Measurements from ENCODE around the gene PRKCA.

Gene PRKCA

DNA sequence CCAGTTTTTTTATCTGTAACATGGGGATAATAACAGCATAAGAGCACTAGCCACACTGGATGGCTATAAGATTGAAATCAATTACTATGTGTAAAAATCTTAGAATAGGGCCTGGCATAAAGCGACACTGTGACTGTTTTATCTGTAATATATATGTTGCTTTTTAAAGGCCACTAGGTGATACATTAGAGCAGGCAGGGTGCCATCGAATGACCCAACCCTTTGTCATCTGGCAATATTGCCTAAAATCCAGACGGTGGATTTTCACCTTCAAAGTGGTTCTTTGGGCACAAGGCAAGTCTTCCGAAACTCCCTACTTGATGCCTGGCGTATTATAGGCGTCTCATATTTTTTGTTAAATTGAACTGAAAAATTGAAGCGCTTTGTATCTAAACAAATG, 69.1 kb downstream of the PRKCA start:
- Mint-ChIP-seq H3K4me1 (peaks cover 97% of the 10 kb centered on the region), H3K9me3 (no peaks in the 10 kb centered on the region), H3K27me3 (no peaks in the 10 kb centered on the region), H3K4me3 (peak overlapping the region; percentile 44 to 55), H3K27ac (peak overlapping the region; percentile 19 to 79)
- ATAC-seq (no peak), DNase-seq (no peak)

DNA sequence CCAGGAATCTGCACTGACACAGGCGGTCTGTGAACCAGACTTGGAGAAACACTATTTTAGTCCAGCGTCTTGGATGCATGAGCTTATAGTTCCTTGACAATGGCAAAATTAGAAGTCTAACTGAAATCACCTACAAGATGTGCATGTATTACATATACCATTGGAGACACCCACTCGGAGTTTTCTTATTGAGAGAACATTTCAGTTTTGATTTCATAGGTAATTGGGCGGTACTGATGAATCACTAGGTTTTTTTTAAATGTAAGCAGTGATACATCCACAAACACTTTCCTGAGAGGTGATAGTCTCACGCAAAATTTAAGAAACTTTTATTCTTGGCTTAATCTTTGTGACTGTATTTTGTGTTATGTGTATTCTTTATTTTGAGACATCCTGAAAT, 69.8 kb downstream of the PRKCA start:
- no peaks in the 10 kb centered on the region for H3K27me3 Mint-ChIP-seq
- DNase-seq (no peak), ATAC-seq (peak; percentile 34)
- peak overlapping the region; percentile 79 to 87 for H3K27ac Mint-ChIP-seq
- H3K9me3 Mint-ChIP-seq: no peaks in the 10 kb centered on the region
- peak overlapping the region; percentile 44 to 55 for H3K4me3 Mint-ChIP-seq
- H3K4me1 Mint-ChIP-seq: peaks cover 91% of the 10 kb centered on the region

DNA sequence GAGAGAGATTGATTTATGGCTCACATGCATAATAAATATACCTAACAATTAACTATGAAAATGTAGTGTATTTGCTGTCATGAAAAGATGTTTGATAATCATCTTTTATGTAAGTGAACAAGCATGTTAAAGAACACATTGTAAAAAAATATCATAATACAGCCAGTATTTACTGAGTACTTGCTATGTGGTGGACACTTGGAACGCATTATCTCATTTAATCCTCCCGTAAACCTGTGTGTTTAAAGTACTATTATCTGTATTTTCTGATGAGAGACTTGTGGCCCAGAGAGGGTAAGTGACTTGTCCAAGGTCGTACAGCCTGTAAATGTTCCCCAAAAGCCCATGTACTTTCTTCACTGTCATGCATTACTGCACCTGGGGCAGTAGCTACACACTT, 70.7 kb downstream of the PRKCA start:
- Mint-ChIP-seq H3K4me1 (peaks cover 82% of the 10 kb centered on the region), H3K4me3 (no peak overlapping the region), H3K27me3 (no peaks in the 10 kb centered on the region), H3K9me3 (no peaks in the 10 kb centered on the region), H3K27ac (peak overlapping the region; percentile 6 to 87)
- ATAC-seq (no peak), DNase-seq (no peak)

DNA sequence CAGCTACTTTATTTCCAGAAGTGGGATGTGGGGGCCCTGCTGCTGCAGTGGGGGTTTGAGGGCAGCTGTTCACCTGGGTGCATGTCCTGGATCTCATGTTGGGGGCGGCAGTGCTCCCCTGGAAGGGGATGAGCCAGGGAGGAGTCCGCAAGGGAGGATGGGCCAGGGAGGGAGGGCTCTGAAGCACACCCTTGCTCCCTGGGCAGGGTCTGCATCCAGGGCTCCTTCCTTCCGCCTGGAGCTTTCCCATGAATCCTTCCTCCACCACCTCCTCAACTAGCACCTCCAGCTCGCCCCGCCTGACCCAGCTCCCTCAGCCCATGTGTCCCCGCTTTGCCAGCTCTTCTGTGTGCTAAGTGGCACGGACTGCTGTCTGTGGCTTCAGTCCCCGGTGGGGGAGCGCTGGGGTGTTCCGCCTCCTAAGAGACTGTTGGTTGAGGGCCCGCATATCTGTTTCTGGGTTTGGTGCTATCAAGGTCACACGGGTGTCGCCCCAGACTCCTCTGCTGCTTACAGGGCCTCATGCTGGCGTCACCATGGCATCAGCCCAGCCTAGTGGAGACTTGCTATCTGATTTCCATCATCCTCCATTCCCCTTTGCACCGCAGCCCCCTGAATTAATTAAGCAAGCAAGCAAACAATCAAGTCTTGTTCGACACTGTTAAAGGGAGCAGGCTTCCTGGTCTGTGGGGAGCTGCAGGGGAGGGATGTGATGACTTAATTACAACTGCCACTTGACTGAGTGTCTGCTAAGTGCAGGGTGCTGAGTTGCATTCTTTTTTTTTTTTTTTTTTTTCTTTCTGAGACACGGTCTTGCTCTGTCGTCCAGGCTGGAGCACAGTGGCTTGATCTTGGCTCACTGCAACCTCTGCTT, 71.8 kb downstream of the PRKCA start:
- H3K4me1 Mint-ChIP-seq: peaks cover 81% of the 10 kb centered on the region
- peak; percentile 93 for ATAC-seq
- no peaks in the 10 kb centered on the region for H3K9me3 Mint-ChIP-seq
- peak overlapping the region; percentile 57 to 74 for H3K4me3 Mint-ChIP-seq
- no peaks in the 10 kb centered on the region for H3K27me3 Mint-ChIP-seq
- DNase-seq: peak; percentile 44 to 73
- peak overlapping the region; percentile 58 to 76 for H3K27ac Mint-ChIP-seq

DNA sequence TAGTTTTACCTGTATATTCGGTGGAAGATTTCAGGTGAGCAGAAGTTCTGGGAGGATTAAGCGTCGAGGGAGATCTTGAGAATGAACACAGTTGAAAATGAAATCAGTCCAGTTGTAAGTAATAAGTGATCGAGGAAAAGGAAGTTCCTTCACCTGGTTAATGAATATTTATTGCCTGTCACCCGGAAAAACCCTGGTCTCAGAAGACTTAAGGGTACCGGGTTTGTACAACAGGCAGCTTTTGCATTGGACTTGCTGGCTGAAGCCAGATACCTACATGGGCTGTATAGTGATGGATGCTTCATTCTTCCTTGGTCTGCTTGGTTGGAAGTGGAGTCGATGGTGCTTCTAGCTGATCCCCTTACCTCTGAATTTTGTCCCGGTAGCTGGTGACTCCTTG, 72.7 kb downstream of the PRKCA start:
- H3K27ac Mint-ChIP-seq: peak overlapping the region in 1 of 2 donors; percentile 58
- ATAC-seq (no peak), DNase-seq (no peak)

DNA sequence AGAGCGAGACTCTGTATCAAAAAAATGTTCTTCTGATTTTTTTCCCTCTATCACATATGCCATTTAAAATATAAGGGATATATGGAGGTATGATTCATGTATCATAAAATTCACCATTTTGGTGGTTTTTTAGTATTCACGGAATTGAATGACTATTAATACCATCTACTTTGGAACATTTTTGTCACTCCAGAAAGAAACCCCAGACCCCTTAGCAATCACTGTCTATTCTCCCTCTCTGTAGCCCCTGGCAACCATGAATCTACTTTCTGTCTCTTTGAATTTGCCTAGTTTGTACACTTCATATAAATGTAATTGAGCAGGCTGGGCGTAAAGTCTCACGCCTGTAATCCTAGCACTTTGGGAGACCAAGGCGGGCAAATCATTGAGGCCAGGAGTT, 75.9 kb downstream of the PRKCA start:
- DNase-seq: no peak
- no peak overlapping the region for H3K4me3 Mint-ChIP-seq
- H3K27ac Mint-ChIP-seq: no peak overlapping the region
- H3K4me1 Mint-ChIP-seq: peaks cover 70% of the 10 kb centered on the region
- H3K27me3 Mint-ChIP-seq: no peaks in the 10 kb centered on the region
- ATAC-seq: no peak
- H3K9me3 Mint-ChIP-seq: no peaks in the 10 kb centered on the region

More for the DNA sequence above, 72.7 kb downstream of the PRKCA start:
- Mint-ChIP-seq H3K4me3 (peak overlapping the region; percentile 57 to 74), H3K9me3 (no peaks in the 10 kb centered on the region), H3K4me1 (peaks cover 81% of the 10 kb centered on the region), H3K27me3 (no peaks in the 10 kb centered on the region)

DNA sequence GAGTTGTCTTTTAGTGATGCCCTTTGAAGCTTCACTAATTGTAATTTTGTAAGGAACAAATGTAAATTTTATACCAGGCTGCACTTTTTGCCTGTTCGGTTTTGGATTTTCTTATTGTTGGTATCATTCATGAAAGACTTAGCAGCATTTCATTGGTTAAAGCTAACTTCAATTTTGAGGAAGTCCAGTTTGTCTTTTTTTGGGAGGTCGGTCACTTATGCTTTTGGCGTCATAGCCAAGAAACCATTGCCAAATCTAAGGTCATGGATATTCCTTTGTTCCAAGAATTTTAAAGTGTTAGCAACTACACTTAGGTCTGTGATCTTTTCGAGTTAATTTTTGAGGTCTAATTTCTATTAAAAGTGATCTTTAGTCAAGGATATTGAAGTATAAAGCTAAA, 77.1 kb downstream of the PRKCA start:
- no peaks in the 10 kb centered on the region for H3K27me3 Mint-ChIP-seq
- peaks cover 64% of the 10 kb centered on the region for H3K4me1 Mint-ChIP-seq
- no peak overlapping the region for H3K27ac Mint-ChIP-seq
- DNase-seq: no peak
- H3K9me3 Mint-ChIP-seq: no peaks in the 10 kb centered on the region
- no peak for ATAC-seq
- no peak overlapping the region for H3K4me3 Mint-ChIP-seq

DNA sequence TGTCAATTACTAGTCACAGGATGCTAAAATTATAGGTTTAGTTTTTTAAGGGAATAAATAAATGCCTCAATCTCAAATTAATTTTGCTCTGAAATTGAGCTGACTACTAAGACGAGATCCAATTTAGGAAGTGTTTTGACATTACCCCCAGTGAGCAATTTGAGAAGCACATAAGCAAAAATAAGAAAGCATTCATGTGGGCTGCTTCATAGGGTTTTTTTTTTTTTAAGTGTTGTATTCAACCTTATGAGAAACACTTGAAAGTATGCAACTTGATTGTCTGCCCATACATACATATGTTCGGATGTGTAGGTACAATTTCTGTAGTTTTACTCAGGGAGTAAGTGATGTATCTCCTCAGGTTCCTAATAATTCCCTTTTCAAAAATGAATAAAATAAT, 77.6 kb downstream of the PRKCA start:
- no peak for DNase-seq
- H3K27me3 Mint-ChIP-seq: no peaks in the 10 kb centered on the region
- H3K27ac Mint-ChIP-seq: no peak overlapping the region
- H3K4me1 Mint-ChIP-seq: peaks cover 64% of the 10 kb centered on the region
- ATAC-seq: no peak
- H3K4me3 Mint-ChIP-seq: no peak overlapping the region
- no peaks in the 10 kb centered on the region for H3K9me3 Mint-ChIP-seq

DNA sequence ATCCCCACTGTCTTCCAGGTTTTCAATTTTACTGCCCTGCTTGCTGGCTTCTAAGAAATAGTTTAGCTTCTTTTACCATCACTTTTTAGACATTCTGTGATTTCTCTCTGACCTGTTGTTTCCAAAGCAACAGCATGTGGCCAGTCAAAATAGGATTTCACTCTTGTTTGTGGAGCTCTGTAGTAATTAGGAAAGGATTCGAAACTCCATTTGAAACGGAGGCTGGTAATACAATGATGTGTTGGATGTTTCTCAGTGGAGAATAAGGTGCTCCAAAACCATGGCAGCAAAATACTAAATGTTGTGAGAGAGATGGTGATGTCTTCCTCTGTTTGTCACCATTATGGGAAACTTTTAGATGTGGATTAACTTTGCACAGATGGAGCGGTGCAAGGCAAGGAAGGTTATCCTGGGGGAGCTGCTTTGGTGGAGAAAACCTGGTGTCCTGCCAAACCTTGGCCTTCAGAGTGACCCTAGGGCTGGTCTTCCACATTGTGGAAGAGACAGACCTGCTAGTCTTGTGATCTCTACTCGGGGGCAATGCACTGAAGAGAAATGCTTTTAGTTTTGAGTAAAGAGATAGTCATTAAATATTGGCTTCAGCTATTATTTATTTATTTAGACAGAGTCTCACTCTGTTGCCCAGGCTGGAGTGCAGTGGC, 79.4 kb downstream of the PRKCA start:
- no peak for ATAC-seq
- Mint-ChIP-seq H3K27ac (peak overlapping the region in 1 of 2 donors; percentile 28), H3K27me3 (no peaks in the 10 kb centered on the region), H3K9me3 (no peaks in the 10 kb centered on the region), H3K4me3 (no peak overlapping the region), H3K4me1 (peaks cover 66% of the 10 kb centered on the region)
- no peak for DNase-seq

DNA sequence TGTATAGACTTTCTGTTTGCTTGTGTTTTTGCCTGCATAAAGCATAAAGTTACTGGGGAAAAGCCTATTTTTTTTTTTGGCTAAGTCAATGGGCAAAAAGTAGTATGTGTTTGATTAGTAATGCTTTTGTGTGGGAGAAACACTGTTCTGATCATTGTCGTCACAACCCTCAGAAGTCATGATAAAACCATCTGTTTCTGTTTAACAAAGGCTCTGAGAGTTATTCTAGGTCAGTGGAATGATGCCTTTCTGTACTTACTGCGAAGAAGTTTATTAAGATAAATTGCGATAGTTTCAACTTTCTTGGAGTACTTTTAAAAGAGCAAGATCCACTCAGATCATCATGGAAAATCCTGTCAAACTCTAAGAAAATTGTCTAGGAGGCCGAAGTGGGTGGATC, 80.9 kb downstream of the PRKCA start:
- Mint-ChIP-seq H3K4me1 (peaks cover 74% of the 10 kb centered on the region), H3K9me3 (peaks cover 0 to 5% of the 10 kb centered on the region in 2 donors), H3K27ac (peak overlapping the region in 1 of 2 donors; percentile 15), H3K4me3 (no peak overlapping the region), H3K27me3 (no peaks in the 10 kb centered on the region)
- DNase-seq (no peak), ATAC-seq (no peak)

DNA sequence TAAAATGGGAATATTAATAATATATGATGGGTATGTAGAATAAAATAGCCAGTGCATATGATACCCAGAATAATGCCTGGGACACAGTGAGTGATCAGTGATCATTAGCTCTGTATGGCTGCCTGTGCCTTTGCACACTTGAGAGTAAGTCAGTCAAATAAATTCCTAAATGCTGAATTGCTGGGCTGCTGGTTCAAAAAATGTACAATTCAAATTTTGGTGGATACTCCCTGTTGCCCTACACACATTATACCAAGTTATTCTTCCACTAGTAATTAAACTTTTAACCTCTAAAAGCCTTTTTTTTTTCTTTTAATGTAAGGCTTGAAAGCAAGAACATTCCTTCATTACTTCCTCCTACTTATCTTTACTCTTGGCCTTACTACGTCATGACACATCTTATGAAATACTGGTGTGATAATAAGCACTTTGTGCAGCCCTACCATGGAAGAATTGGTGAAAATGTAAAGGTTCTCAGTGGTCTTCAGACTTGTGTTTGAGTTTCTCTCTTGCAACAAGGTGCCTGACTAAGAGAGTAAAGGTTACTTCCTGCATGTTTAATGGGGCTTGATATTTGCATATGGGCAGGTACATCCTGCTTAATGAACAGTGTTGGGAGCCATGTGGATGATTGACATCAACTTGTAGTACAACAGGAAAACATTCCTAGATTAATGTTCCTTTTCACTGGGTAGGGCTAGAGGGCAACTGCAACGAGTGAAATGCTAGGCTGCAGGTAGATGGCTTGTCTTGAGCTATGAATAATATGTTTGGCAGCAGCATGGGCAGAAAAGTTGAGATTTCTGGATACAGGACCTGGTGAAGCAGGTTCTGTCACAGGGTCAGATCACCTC, 84.3 kb downstream of the PRKCA start:
- DNase-seq: no peak
- Mint-ChIP-seq H3K9me3 (peaks cover 0 to 5% of the 10 kb centered on the region in 2 donors), H3K4me3 (peak overlapping the region in 1 of 2 donors; percentile 16), H3K27me3 (no peaks in the 10 kb centered on the region), H3K27ac (peak overlapping the region in 1 of 2 donors; percentile 71), H3K4me1 (peaks cover 75% of the 10 kb centered on the region)
- ATAC-seq: no peak

DNA sequence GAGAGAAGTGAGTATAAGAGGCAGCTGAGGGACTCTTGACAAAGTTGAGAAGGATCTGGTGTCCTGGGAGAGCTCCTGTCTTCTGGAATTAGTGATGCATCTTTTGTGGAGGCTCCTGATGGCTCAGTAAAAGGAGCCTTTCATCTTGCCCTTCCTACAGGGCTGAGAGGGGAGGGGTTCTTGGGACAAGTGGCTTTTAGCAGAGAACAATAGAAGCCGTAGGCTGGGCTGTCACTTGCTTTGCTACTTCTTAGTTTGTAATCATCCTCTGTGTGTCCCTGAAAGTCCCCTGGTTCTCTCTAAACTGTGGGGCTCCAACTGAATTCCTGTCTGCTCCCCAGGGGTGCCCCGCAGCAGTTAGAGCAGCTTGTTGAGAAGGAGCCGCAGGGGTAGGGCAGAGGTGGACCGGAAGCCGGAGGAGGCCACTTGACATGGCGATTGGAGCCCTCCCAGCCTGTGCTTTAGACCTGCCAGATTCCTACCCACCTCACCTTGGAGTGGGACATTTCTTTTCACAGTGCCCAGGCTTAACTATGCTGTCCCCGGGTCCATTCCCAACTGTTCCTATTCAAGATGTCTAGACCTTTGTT, 85.1 kb downstream of the PRKCA start:
- no peak for ATAC-seq
- Mint-ChIP-seq H3K4me3 (no peak overlapping the region), H3K27me3 (no peaks in the 10 kb centered on the region), H3K9me3 (peaks cover 0 to 5% of the 10 kb centered on the region in 2 donors), H3K4me1 (peaks cover 79% of the 10 kb centered on the region), H3K27ac (peak overlapping the region; percentile 23 to 45)
- no peak for DNase-seq

DNA sequence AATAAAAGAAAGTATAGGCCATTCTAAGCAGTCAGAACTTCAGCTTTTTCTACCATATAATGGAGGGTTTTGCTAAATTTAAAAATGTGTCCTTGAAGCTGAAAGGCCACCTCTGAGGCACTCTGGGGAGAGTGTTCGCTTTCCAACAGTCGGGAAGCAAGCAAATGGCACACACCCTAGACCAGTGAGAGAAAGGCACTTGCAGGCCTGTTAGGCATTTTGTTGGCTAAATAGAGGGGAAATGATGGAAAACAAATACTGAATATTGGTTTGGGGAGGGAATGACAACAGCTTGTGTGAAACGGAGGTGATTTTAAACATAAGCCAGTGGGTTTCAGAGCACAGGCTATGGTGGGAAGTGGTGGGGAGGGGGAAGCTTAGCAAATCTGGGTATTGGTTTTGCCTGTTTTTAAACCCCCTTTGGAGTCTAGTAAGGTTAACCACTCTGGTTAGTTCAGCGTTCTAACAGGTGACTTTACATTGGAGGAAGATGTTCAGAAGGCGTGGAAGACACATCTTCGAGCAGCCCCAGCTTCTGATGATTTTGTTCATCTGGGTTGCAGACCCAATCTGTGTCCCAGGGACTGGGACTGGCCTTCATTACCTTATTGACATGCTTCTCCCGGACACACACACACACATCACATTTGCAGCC, 90.5 kb downstream of the PRKCA start:
- Mint-ChIP-seq H3K4me3 (peak overlapping the region in 1 of 2 donors; percentile 30), H3K9me3 (peaks cover 9 to 13% of the 10 kb centered on the region in 2 donors), H3K27ac (peak overlapping the region in 1 of 2 donors; percentile 85), H3K27me3 (no peaks in the 10 kb centered on the region), H3K4me1 (peaks cover 85% of the 10 kb centered on the region)
- ATAC-seq (peak; percentile 29), DNase-seq (no peak)

DNA sequence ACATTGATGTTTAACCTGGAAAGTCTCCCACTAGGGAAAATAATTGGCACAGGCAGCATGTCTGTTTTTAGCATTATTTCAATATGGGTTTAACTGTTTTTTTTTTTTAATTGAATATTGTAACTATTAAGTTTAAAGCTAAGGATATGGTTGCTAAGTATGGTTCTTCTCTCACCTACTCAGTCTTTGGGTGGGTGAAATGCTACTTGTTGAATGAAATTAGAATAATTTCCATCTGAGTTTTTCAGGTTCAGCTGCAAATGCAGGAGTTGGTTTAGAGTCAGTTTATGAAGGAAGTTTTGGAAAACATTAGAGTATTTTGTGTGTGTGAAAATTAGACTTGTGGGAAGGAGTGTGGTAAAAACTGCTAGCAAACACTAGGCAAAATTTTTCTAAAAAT, 93.5 kb downstream of the PRKCA start:
- H3K27ac Mint-ChIP-seq: no peak overlapping the region
- H3K9me3 Mint-ChIP-seq: peaks cover 12 to 13% of the 10 kb centered on the region in 2 donors
- DNase-seq (no peak), ATAC-seq (no peak)
- H3K4me3 Mint-ChIP-seq: no peak overlapping the region
- H3K27me3 Mint-ChIP-seq: no peaks in the 10 kb centered on the region
- peaks cover 93% of the 10 kb centered on the region for H3K4me1 Mint-ChIP-seq

DNA sequence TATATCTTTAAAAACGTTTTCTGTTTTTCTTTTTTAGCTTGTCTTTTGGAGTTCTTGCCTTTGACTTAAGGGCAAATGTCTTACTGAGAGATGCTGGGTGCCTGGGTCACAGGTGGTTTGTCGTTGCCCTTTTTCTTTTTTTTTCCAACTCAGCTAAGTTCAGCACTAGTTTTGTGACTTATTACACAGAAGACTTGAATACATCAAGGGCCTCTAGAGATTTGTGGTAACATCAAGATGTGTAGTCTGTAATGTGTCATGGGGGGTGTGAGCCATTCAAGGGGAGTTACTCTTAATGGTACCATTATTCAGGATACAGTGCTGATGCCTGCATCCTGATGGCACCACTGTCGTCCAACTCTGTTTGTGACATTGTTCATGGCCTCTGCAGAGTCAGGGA, 95.1 kb downstream of the PRKCA start:
- peaks cover 12 to 13% of the 10 kb centered on the region in 2 donors for H3K9me3 Mint-ChIP-seq
- no peak overlapping the region for H3K4me3 Mint-ChIP-seq
- no peaks in the 10 kb centered on the region for H3K27me3 Mint-ChIP-seq
- no peak overlapping the region for H3K27ac Mint-ChIP-seq
- ATAC-seq: peak; percentile 71
- H3K4me1 Mint-ChIP-seq: peaks cover 93% of the 10 kb centered on the region
- no peak for DNase-seq

Measured in stimulated activated naive CD8-positive, alpha-beta T cell treated with anti-CD3 and anti-CD28 coated beads, Interleukin-15, amount 100 ng/mL, for 72 hours (primary cell).